Measurements from ENCODE around the gene DCUN1D3.

DNA sequence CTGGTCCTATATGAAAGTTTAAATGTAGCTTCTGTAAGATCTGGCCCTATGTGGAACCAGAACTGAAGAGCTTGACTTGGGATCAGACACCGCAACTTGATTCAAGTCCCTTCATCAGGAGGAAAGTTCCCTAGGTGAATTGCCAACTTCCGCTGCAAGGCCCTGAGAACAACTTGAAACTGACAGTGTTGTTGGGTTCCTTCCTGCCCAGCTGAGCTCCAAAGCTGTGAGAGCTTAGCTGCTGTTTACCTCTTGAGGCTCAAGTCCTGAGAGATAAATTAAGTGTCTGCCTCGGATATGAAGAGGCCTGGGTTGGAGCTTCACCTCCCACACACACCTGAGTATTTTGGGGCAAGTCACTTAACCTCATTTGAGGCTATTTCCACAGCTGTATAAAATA lies 49.2 kb downstream of the DCUN1D3 start:
- no peak for TF ChIP-seq EP300 (IDR thresholded peaks at IDR 0.05)
- TF ChIP-seq, protein P1, sequence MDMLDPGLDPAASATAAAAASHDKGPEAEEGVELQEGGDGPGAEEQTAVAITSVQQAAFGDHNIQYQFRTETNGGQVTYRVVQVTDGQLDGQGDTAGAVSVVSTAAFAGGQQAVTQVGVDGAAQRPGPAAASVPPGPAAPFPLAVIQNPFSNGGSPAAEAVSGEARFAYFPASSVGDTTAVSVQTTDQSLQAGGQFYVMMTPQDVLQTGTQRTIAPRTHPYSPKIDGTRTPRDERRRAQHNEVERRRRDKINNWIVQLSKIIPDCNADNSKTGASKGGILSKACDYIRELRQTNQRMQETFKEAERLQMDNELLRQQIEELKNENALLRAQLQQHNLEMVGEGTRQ (IDR thresholded peaks at IDR 0.05): no peak
- TF ChIP-seq, protein P2, sequence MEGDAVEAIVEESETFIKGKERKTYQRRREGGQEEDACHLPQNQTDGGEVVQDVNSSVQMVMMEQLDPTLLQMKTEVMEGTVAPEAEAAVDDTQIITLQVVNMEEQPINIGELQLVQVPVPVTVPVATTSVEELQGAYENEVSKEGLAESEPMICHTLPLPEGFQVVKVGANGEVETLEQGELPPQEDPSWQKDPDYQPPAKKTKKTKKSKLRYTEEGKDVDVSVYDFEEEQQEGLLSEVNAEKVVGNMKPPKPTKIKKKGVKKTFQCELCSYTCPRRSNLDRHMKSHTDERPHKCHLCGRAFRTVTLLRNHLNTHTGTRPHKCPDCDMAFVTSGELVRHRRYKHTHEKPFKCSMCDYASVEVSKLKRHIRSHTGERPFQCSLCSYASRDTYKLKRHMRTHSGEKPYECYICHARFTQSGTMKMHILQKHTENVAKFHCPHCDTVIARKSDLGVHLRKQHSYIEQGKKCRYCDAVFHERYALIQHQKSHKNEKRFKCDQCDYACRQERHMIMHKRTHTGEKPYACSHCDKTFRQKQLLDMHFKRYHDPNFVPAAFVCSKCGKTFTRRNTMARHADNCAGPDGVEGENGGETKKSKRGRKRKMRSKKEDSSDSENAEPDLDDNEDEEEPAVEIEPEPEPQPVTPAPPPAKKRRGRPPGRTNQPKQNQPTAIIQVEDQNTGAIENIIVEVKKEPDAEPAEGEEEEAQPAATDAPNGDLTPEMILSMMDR (IDR thresholded peaks at IDR 0.05): no peak
- TF ChIP-seq POLR2A (IDR thresholded peaks at IDR 0.05; ENCODE audit: low read length): no peak
- no peak for TF ChIP-seq MYC (IDR thresholded peaks at IDR 0.05; ENCODE audit: borderline replicate concordance, low read length)
- no peak for TF ChIP-seq TP53 (CRISPR knock-in tag; IDR thresholded peaks at IDR 0.05)
- TF ChIP-seq CEBPB (IDR thresholded peaks at IDR 0.05): no peak
- TF ChIP-seq SREBF2 (IDR thresholded peaks at IDR 0.05): no peak
- TF ChIP-seq RNF2 (IDR thresholded peaks at IDR 0.05; ENCODE audit: borderline replicate concordance, low read depth): no peak
- TF ChIP-seq RFX5 (IDR thresholded peaks at IDR 0.05): no peak
